ENCODE measurements around the gene RGP1. TPM values are rescaled to one million over a fixed set of nuclear protein-coding genes. Genes with fewer than 3 reads are reported as not detected.

RGP1 gene
- total and polyA plus RNA-seq, 9 of the 15 experiments (the other 6 are each of a cell fraction or from before 2014, with no cell fraction given) = 0.42 to 13.8 (median 6.7) TPM

- TF ChIP-seq ZNF407 (IDR thresholded peaks at IDR 0.05; ENCODE audit: low read depth) = no peak
- TF ChIP-seq LARP7 (IDR thresholded peaks at IDR 0.05) = no peak
- no peak for TF ChIP-seq NFXL1 (CRISPR knock-in tag; IDR thresholded peaks at IDR 0.05)
- TF ChIP-seq CHD4 (IDR thresholded peaks at IDR 0.05; ENCODE audit: insufficient read depth, insufficient replicate concordance, low read depth, low read length, poor library complexity, severe bottlenecking) = no peak
- no peak for TF ChIP-seq BRF1 (IDR thresholded peaks at IDR 0.05; ENCODE audit: borderline replicate concordance, extremely low read depth, insufficient read length)
- TF ChIP-seq CHD2 (IDR thresholded peaks at IDR 0.05; ENCODE audit: low read depth, low read length) = no peak
- no peak for TF ChIP-seq NR2F6 (CRISPR knock-in tag; IDR thresholded peaks at IDR 0.05)
- no peak for TF ChIP-seq ZNF175 (CRISPR knock-in tag; IDR thresholded peaks at IDR 0.05; ENCODE audit: low read depth)
- no peak for TF ChIP-seq SREBF2 (CRISPR knock-in tag; IDR thresholded peaks at IDR 0.05)
Observed at GRCh38 chr9:35754264-35754663, 5.2 kb downstream of the RGP1 start, which contains the start of gene MSMP (continued).
